NCI-H2171 (cell line): ENCODE data around the gene KIFC1.
"Not testable (repeated sequence)": the region's sequence is repeated elsewhere in the genome, so short reads cannot be mapped to it uniquely, and the experiment has no call there.

Experiments
- DNase-seq: peaks from one replicate; lab custom pipeline; 2025; lab: John Stamatoyannopoulos, UW

KIFC1 gene

DNA sequence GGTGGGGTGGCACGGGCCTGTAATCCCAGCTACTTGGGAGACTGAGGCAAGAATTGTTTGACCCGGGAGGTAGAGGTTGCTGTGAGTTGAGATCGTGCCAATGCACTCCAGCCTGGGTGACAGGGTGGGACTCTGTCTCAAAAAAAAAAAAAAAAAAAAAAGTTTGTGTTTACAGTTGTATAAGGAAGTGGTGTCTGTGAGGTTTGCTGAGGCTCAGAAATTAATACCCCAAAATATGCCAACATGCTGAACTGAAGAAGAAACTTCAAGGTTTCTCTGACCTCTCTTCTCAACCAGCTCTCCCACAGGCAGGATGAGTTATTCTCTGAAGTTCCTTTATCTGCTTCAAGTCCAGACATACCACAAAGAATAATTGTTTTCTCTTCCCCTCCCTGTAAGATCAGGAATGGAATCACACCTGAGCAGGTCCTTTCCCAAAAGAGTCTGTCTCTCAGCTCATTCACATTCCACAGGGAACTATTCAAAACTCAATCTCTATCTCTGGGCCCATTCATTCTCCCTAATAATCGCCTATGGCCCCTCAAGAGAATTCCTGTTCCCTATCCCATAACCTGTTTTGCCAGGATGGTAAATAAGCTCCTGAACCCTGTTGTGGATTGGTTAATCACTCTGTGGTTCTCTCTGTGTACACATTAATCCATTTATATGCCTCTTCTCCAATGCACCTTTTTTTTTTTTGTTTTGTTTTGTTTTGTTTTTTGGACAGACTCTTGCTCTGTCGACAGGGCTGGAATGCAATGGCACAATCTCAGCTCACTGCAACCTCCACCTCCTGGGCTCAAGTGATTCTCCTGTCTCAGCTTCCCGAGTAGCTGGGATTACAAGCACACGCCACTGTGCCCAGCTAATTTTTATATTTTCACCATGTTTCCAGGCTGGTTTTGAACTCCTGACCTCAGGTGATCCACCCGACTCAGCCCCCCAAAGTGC lies 17.4 kb upstream of the KIFC1 start:
- DNase-seq: no peak

GRCh38 chr6:33375143-33375671 lies 16.4 kb upstream of the KIFC1 start:
- DNase-seq: no peak

DNA sequence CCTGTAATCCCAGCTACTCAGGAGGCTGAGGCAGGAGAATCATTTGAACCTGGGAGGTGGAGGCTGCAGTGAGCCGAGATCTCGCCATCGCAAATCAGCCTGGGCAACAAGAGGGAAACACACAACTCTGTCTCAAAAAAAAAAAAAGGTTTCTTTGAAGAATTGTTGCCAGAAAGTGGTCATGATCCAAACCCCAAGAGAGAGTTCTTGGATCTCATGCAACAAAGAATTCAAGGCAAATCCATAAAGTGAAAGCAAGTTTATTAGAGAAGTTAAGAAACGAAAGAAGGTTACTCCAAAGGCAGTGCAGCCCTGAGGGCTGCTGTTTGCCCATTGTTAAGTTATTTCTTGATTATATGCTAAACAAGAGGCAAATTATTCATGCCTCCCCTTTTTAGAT lies 14.5 kb upstream of the KIFC1 start:
- no peak for DNase-seq

GRCh38 chr6:33379184-33379583 lies 12.4 kb upstream of the KIFC1 start:
- DNase-seq: not testable (repeated sequence)

- DNase-seq: no peak
Measured at GRCh38 chr6:33380272-33380981, 11.2 kb upstream of the KIFC1 start.

- no peak for DNase-seq
Measured at GRCh38 chr6:33383427-33384185, 8.0 kb upstream of the KIFC1 start.

DNA sequence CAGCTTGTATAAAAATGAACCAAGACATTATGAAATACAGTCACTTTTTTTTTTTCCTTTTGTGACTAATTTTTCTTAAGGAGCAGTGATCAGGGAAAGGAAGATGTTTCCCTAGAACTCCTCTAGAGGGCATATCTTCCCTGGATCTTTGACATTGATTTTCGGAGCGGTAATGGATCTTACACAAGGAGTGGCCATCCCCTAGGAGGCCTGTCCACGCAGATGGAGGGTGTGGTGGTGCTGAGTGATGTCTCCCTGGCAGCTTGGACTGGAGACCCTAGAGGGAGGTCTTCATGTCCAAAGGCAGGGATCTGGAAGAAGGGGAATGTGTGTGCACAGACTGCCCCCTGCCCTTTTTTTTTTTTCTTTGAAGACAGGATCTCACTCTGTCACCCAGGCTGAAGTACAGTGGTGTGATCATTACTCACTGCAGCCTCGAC lies 7.0 kb upstream of the KIFC1 start:
- DNase-seq: no peak

- no peak for DNase-seq
Measured at GRCh38 chr6:33390173-33390572, 1.4 kb upstream of the KIFC1 start.

DNA sequence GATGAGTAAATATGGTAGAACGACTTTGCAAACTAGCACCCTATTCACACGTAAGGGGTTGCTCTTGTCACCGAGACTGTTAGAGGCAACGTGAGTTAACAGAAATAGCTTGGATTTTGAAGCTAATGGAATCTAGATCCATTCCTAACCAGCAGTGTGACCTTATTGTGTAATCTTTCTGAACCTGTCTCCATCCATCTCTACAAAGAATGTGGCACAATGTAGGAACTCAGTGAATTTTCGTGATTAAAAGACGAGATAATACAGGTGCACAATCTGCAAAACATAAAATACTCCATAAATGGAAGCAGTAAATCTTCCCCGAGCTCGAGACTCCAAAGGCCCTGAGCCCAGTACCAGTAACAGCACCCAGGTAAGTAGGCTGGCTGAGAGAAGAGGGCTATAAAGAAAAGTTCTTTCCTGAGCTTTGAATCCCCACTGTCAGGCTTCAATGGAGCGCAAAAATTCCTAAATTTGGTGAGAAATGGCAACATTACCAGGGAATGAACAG lies 801 bp upstream of the KIFC1 start:
- DNase-seq: no peak

DNA sequence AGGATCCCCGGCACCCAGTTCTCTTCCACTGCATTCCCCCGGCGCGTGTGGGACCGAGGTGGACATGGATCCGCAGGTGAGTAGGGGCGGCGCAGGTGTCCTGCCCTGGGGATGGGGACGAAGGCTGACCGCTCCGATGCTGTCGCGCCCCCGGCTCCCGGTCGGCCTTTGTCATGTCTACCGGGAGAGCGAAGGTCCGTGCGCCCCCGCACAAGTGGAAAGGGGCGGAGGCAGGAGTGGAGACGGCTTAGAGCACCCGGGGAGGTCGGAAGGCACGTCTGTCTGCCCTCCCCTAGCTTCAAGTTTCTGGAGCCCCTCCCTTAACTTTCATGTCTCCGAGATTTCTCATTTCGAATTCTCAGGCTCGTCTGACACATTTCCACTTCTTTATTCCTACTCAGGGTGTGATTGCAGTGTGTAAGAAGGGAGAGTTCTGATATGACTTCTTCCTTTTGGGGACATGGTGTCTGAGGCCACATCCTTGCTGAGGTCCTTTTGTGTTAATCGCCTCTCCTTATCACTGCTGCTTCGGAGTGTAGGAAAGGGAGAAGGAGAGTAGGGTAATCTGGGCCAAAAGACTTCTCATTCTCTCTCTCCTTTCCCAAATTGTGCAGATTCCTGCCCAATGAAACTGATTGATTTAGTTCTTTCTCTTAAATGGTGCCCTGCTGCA lies 435 bp downstream of the KIFC1 start:
- DNase-seq: no peak

DNA sequence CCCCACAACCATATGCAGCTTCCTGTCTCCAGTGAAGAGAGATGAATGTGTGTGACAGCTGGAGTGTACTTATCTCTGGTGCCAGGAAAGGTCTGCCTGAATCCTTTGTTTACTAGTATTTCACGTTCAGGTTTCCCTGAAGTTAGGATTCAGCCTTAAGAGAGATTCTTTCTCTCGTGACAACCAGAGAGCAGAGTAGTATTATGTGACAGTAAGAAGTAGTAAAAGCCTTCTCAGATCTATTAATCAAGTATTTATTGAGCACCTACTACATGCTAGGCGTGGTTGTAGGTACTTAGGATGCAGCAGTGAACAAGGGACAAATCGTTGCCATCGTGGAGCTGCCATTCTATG lies 949 bp downstream of the KIFC1 start:
- DNase-seq: peak; percentile 8

DNA sequence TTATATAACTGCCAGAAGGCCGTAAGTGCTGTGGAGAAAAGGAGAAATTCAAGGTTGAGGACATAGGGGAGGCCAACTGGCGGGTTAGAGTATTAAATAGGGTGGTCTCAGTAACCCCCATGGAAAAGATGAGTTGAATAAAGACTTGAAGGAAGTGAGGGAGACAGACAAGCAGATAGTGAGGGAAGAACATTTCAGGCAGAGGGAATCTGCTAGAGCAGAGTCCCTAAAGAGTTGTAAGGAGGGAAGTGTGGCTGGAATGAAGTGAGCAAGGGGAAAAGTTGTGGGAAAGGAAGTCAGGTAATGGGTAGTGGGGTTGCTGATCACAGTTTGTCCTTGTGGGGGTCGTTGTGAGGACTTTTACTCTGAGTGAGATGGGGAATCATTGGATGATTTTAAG lies 1.4 kb downstream of the KIFC1 start:
- no peak for DNase-seq

DNA sequence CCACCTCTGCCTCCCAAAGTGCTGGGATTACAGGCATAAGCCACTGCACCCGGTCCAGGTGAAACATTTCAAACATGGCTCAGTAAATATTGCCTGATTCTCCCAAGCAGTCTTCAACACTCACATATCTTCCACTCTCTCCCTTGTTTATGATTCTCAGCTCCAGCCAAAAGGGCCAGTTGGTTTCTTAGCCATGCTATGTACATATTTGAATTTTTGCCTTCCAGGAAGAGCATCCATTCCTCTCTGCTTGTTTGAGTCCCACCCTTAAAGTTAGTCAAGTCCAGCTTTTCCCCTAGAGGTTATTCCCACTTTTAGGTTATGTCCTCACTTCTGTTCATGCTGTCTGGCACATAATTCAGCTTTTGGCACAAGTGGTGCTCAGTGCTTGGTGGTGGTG lies 5.9 kb downstream of the KIFC1 start:
- no peak for DNase-seq

DNA sequence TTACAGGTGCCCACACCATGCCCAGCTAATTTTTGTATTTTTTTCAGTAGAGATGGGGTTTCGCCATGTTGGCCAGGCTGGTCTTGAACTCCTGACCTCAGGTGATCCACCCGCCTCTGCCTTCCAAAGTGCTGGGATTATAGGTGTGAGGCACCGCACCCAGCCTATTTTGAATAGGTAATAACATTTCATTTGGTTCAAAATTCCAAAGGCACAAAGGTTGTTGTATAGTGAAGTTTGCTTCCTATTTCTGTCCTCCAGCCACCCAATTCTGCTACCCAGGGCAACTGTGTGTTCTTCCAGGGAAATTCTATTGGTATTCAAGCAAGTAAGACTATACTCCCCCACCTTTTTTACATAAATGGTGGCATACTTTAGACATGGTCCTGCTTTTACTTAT lies 7.0 kb downstream of the KIFC1 start:
- not testable (repeated sequence) for DNase-seq

- not testable (repeated sequence) for DNase-seq
Measured at GRCh38 chr6:33399881-33400280, 8.3 kb downstream of the KIFC1 start.

- no peak for DNase-seq
Measured at GRCh38 chr6:33404884-33405283, 13.3 kb downstream of the KIFC1 start.

GRCh38 chr6:33405386-33405940 lies 13.8 kb downstream of the KIFC1 start:
- DNase-seq: no peak

DNA sequence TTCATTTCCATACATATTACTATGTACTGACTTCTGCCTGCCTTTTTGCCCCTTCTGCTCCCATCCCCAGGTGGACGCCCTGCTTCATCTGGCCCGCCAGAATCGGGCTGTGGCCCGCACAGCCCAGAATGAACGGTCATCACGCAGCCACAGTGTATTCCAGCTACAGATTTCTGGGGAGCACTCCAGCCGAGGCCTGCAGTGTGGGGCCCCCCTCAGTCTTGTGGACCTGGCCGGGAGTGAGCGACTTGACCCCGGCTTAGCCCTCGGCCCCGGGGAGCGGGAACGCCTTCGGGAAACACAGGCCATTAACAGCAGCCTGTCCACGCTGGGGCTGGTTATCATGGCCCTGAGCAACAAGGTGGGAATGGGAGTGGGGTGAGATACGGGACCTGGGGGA lies 14.5 kb downstream of the KIFC1 start:
- no peak for DNase-seq

GRCh38 chr6:33407132-33407718 lies 15.6 kb downstream of the KIFC1 start:
- no peak for DNase-seq

GRCh38 chr6:33410050-33410710 lies 18.6 kb downstream of the KIFC1 start:
- peak; percentile 100 for DNase-seq
